ENCODE results near the gene THEMIS. TPM values are rescaled to one million over a fixed set of nuclear protein-coding genes. Genes with fewer than 3 reads are reported as not detected.

THEMIS gene
- total RNA-seq, 1 experiment from 2014 or later, result not detected

DNA sequence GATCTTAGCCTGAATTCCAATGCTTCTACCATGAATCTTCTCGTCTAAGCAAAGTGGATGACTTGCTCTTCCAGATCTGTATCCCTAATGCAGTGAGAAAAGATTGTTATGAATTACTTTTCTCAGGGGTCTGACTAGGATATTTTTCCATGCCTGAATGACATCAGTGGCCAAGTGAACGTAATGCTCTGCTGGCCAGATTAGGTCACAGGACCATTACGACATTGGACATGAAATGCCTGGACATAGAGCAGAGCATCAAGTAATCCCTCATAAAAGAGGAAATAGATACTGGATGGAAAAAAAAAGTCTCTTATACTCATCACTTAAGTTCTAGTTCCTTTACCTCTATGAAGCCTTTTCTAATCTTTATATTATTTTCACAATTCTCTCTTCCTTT is 12.1 kb upstream of the THEMIS start:
- TF ChIP-seq, protein P1, sequence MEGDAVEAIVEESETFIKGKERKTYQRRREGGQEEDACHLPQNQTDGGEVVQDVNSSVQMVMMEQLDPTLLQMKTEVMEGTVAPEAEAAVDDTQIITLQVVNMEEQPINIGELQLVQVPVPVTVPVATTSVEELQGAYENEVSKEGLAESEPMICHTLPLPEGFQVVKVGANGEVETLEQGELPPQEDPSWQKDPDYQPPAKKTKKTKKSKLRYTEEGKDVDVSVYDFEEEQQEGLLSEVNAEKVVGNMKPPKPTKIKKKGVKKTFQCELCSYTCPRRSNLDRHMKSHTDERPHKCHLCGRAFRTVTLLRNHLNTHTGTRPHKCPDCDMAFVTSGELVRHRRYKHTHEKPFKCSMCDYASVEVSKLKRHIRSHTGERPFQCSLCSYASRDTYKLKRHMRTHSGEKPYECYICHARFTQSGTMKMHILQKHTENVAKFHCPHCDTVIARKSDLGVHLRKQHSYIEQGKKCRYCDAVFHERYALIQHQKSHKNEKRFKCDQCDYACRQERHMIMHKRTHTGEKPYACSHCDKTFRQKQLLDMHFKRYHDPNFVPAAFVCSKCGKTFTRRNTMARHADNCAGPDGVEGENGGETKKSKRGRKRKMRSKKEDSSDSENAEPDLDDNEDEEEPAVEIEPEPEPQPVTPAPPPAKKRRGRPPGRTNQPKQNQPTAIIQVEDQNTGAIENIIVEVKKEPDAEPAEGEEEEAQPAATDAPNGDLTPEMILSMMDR (IDR thresholded peaks at IDR 0.05; ENCODE audit: insufficient read depth in 1 of 2, low read depth in 1 of 2, low read length in 1 of 2, severe bottlenecking in 1 of 2, unreplicated experiment in 1 of 2), result no peak
- POLR2A ChIA-PET, result no interaction called here
- Histone ChIP-seq H3K36me3 (ENCODE audit: control insufficient read depth, insufficient read depth, low read length) (no peaks in the 10 kb centered on the region), H3K4me1 (no peaks in the 10 kb centered on the region), H3K27me3 (replicated peaks; ENCODE audit: control insufficient read depth, insufficient read depth, low read length) (no peaks in the 10 kb centered on the region), H3K9me3 (peaks cover 6% of the 10 kb centered on the region; the same call in 1 of the 2 replicates), H3K4me3 (ENCODE audit: low read depth, low read length) (no peak overlapping the region)
- Mint-ChIP-seq H3K4me3 (ENCODE audit: unreplicated experiment) (no peak overlapping the region), H3K4me1 (ENCODE audit: low read depth, unreplicated experiment) (no peaks in the 10 kb centered on the region), H3K27ac (ENCODE audit: unreplicated experiment) (no peak overlapping the region), H3K9me3 (ENCODE audit: unreplicated experiment) (peaks cover 6% of the 10 kb centered on the region), H3K27me3 (ENCODE audit: insufficient read depth, unreplicated experiment) (no peaks in the 10 kb centered on the region), H3K36me3 (ENCODE audit: insufficient read depth, unreplicated experiment) (no peaks in the 10 kb centered on the region)
- CTCF ChIA-PET, result no interaction called here
- DNase-seq, result no peak
- intact Hi-C loops (cut with micrococcal nuclease; ENCODE audit: unreplicated experiment), result no loop called here
- no TSS peak for BruUV-seq (replicated peaks)

DNA sequence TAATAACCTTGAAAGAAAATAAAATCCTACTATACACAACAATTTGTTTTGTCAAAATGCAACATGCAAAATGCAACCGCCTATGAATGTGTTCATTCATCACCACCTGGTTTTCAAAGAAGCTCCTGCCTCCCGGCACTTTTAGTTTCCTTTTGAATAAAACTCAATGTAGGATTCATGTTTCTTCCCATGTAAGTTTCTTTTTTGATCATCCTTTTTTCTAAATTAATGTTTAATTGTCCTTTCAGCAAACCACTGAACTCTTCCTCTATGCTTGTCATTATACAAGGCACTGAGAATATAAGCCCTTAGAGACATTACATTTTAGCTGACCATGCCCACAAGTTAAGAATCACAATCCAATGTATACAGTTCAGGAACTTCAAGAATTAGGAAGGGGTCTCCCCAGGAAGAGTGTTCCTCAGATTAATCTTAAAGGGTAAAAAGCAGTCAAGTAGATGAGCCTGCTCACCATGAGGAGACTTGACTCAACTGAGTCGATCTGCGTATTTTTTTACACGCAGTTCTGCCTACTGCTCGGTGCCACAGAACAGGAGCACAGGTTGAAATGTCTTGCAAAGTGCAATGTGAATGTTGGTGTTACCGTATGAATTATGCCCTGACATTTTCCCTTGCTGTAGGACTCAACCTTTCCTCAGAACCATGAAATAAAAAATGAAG is 7.2 kb upstream of the THEMIS start:
- Mint-ChIP-seq H3K9me3 (ENCODE audit: unreplicated experiment) (peaks cover 4% of the 10 kb centered on the region), H3K27me3 (ENCODE audit: insufficient read depth, unreplicated experiment) (peaks cover 5% of the 10 kb centered on the region), H3K36me3 (ENCODE audit: insufficient read depth, unreplicated experiment) (no peaks in the 10 kb centered on the region), H3K4me3 (ENCODE audit: unreplicated experiment) (no peak overlapping the region), H3K27ac (ENCODE audit: unreplicated experiment) (no peak overlapping the region), H3K4me1 (ENCODE audit: low read depth, unreplicated experiment) (no peaks in the 10 kb centered on the region)
- Histone ChIP-seq H3K36me3 (ENCODE audit: control insufficient read depth, insufficient read depth, low read length) (no peaks in the 10 kb centered on the region), H3K4me3 (ENCODE audit: low read depth, low read length) (no peak overlapping the region), H3K9me3 (peaks cover 6% of the 10 kb centered on the region; the same call in 1 of the 2 replicates), H3K4me1 (no peaks in the 10 kb centered on the region), H3K27me3 (replicated peaks; ENCODE audit: control insufficient read depth, insufficient read depth, low read length) (no peaks in the 10 kb centered on the region)
- DNase-seq, result no peak
- intact Hi-C loops (cut with micrococcal nuclease; ENCODE audit: unreplicated experiment), result no loop called here
- CTCF ChIA-PET, result no interaction called here
- POLR2A ChIA-PET, result no interaction called here
- TF ChIP-seq, protein P1 (IDR thresholded peaks at IDR 0.05; ENCODE audit: insufficient read depth in 1 of 2, low read depth in 1 of 2, low read length in 1 of 2, severe bottlenecking in 1 of 2, unreplicated experiment in 1 of 2), result no peak
- no TSS peak for BruUV-seq (replicated peaks)

GRCh38 chr6:127904160-127904559 is 3.3 kb upstream of the THEMIS start:
- TF ChIP-seq, protein P1 (IDR thresholded peaks at IDR 0.05; ENCODE audit: insufficient read depth in 1 of 2, low read depth in 1 of 2, low read length in 1 of 2, severe bottlenecking in 1 of 2, unreplicated experiment in 1 of 2), result no peak
- ChIA-PET CTCF (no interaction called here), POLR2A (no interaction called here)
- no peaks in the 10 kb centered on the region for H3K9me3 ChIP-seq
- Mint-ChIP-seq H3K36me3 (ENCODE audit: insufficient read depth, unreplicated experiment) (no peaks in the 10 kb centered on the region), H3K4me1 (ENCODE audit: low read depth, unreplicated experiment) (no peaks in the 10 kb centered on the region), H3K27me3 (ENCODE audit: insufficient read depth, unreplicated experiment) (peaks cover 5% of the 10 kb centered on the region), H3K27ac (ENCODE audit: unreplicated experiment) (no peak overlapping the region), H3K4me3 (ENCODE audit: unreplicated experiment) (no peak overlapping the region), H3K9me3 (ENCODE audit: unreplicated experiment) (no peaks in the 10 kb centered on the region)
- DNase-seq, result no peak
- H3K4me1 ChIP-seq, result no peaks in the 10 kb centered on the region
- H3K36me3 ChIP-seq (ENCODE audit: control insufficient read depth, insufficient read depth, low read length), result no peaks in the 10 kb centered on the region
- H3K4me3 ChIP-seq (ENCODE audit: low read depth, low read length), result no peak overlapping the region
- H3K27me3 ChIP-seq (replicated peaks; ENCODE audit: control insufficient read depth, insufficient read depth, low read length), result no peaks in the 10 kb centered on the region
- no TSS peak for BruUV-seq (replicated peaks)
- intact Hi-C loops (cut with micrococcal nuclease; ENCODE audit: unreplicated experiment), result no loop called here

All from Caco-2 (cell line).